ENCODE results near the gene METTL5.

- TF ChIP-seq CTCF (IDR thresholded peaks at IDR 0.05; ENCODE audit: low read length) (no peak), EZH2 (IDR thresholded peaks at IDR 0.05; ENCODE audit: borderline replicate concordance, low read length) (no peak)
Observed at GRCh38 chr2:169862816-169863215, 38.1 kb upstream of the METTL5 start.

Data from OCI-LY1 (cell line).